K562 (cell line): ENCODE measurements around the gene ST6GALNAC3. TPM values are rescaled to one million over a fixed set of nuclear protein-coding genes. Genes with fewer than 3 reads are reported as not detected.

ENCODE experiments used
- ATAC-seq: fragments of 200-7000 bp; cut with Tn5 transposase; 3 replicates; pipeline ENCODE4 v1.9.1; 2020; ENCODE audit warnings: moderate library complexity
- BruUV-seq: library from RNA; stranded (reverse); fragments of 400-500 nt; replicated peaks from 2 replicates; lab custom pipeline; 2021; lab: Mats Ljungman, UMichigan
- CTCF ChIA-PET: fragments of 300-600 bp; formaldehyde crosslinking; extraction: SDS; loops from one replicate; lab custom pipeline; 2021; ENCODE audit warnings: low intra/inter-chr PET ratio; lab: Yijun Ruan, JAX
- POLR2A ChIA-PET: fragments of 300-600, 350-650 bp; sonication (Branson Sonifier 250); formaldehyde crosslinking; extraction: SDS; loops from one replicate; lab custom pipeline; 2021; ENCODE audit warnings: antibody characterized with exemption, inconsistent platforms; lab: Yijun Ruan, JAX
- DNase-seq, 4 experiments: peaks; one replicate each; pipeline versions ENCODE4 v3.0.0 to v3.0.0-alpha.2; 2011 to 2018; ENCODE audit warnings: low spot score in 3 of 4, mixed read lengths in 3 of 4; ENCODE audit errors: extremely low read depth in 1 of 4
- FAIRE-seq: peaks from 2 replicates; lab custom pipeline; 2011; peaks lifted over from hg19 to GRCh38; lab: Jason Lieb, UNC
- H2AFZ ChIP-seq: 2 replicates; pipeline ENCODE4 v1.6.0; 2011; ENCODE audit warnings: low read depth, low read length, control low read depth, inconsistent platforms
- H3K27ac ChIP-seq: fragments of 200-600 bp; 3 replicates; pipeline ENCODE4 v1.8.0; 2011; ENCODE audit warnings: low read depth, mild to moderate bottlenecking, control low read depth, inconsistent platforms, low read length, moderate library complexity, mixed read lengths; ENCODE audit errors: extremely low read depth
- H3K27me3 ChIP-seq, 2 experiments: fragments of 300-600 bp in 1 of 2; 2 replicates in 1 of 2; 3 replicates in 1 of 2; pipeline versions ENCODE4 v1.6.0 to v1.8.0; 2011; ENCODE audit warnings: inconsistent platforms in 2 of 2, low read length in 2 of 2, mild to moderate bottlenecking in 1 of 2, mixed read lengths in 1 of 2, moderate library complexity in 1 of 2; ENCODE audit not compliant: control insufficient read depth in 2 of 2, insufficient read depth in 2 of 2
- H3K36me3 ChIP-seq: fragments of 300-600 bp; 3 replicates; pipeline ENCODE4 v1.8.0; 2011; ENCODE audit warnings: mild to moderate bottlenecking, low read length, inconsistent platforms; ENCODE audit not compliant: control insufficient read depth, insufficient read depth
- H3K4me1 ChIP-seq, 2 experiments: fragments of 200-600 bp in 1 of 2; replicated peaks in 1 of 2; 2 replicates in 1 of 2; 3 replicates in 1 of 2; pipeline versions ENCODE4 v1.5.1 to v1.8.0; 2011; ENCODE audit warnings: inconsistent platforms in 2 of 2, low read length in 2 of 2, mild to moderate bottlenecking in 1 of 2, mixed read lengths in 1 of 2, moderate library complexity in 1 of 2; ENCODE audit not compliant: control insufficient read depth in 2 of 2, insufficient read depth in 2 of 2
- H3K4me2 ChIP-seq: 2 replicates; pipeline ENCODE4 v1.6.1; 2011; ENCODE audit warnings: low read length, control low read depth, inconsistent platforms, mixed read lengths; ENCODE audit not compliant: insufficient read depth
- H3K4me3 ChIP-seq: fragments of 200-600 bp; sonication (generic), shearing (Covaris generic); 2 replicates; pipeline ENCODE4 v1.5.1; 2016; ENCODE audit warnings: control low read depth, inconsistent platforms
- H3K79me2 ChIP-seq: fragments of 200-600 bp; 3 replicates; pipeline ENCODE4 v1.8.0; 2011; ENCODE audit warnings: low read length, inconsistent platforms; ENCODE audit not compliant: control insufficient read depth, insufficient read depth
- H3K9ac ChIP-seq, 2 experiments: 2 replicates each; pipeline versions ENCODE4 v1.6.0 to v1.6.1; 2011; ENCODE audit warnings: low read depth in 2 of 2, low read length in 2 of 2, control low read depth in 1 of 2, inconsistent platforms in 1 of 2, mild to moderate bottlenecking in 1 of 2, mixed read lengths in 1 of 2; ENCODE audit not compliant: insufficient read depth in 1 of 2
- H3K9me1 ChIP-seq: one replicate; pipeline ENCODE4 v1.6.0; 2011; ENCODE audit warnings: inconsistent platforms, mild to moderate bottlenecking, low read length, moderate library complexity; ENCODE audit not compliant: control insufficient read depth, insufficient read depth
- H3K9me3 ChIP-seq: replicated peaks from 2 replicates; pipeline ENCODE4 v1.5.1; 2011; ENCODE audit warnings: low read depth, low read length, inconsistent platforms; ENCODE audit not compliant: control insufficient read depth, insufficient read depth
- H4K20me1 ChIP-seq: replicated peaks from 2 replicates; pipeline ENCODE4 v1.6.1; 2011; ENCODE audit warnings: low read length, inconsistent platforms, mixed read lengths; ENCODE audit not compliant: control insufficient read depth, insufficient read depth
- ETV1 ChIP-seq: fragments of 450-650 bp; conservative IDR thresholded peaks from 2 replicates; pipeline ENCODE4 v1.6.1; 2016; ENCODE audit warnings: missing genetic modification characterization, control low read depth, low read depth, missing compliant biosample characterization
- GABPB2 ChIP-seq: fragments of 250-450 bp; sonication (Bioruptor Pico); conservative IDR thresholded peaks from 2 replicates; pipeline ENCODE4 v1.5.1; 2021; ENCODE audit warnings: mild to moderate bottlenecking
- MTF1 ChIP-seq: fragments of 250-450 bp; sonication (Bioruptor Pico); IDR thresholded peaks from 2 replicates; pipeline ENCODE4 v1.9.0; 2021; ENCODE audit warnings: moderate library complexity, mild to moderate bottlenecking, inconsistent platforms, borderline replicate concordance
- RAD21 ChIP-seq, 2 experiments: fragments of 250-450 bp in 1 of 2; fragments of 450-650 bp in 1 of 2; sonication (Bioruptor Pico) in 1 of 2; formaldehyde crosslinking in 1 of 2; IDR thresholded peaks in 1 of 2; conservative IDR thresholded peaks in 1 of 2; 2 replicates each; pipeline versions ENCODE4 v1.4.0 to v1.8.0; 2020 to 2022; ENCODE audit warnings: mild to moderate bottlenecking in 2 of 2, moderate library complexity in 1 of 2
- TAF1 ChIP-seq: IDR thresholded peaks from 2 replicates; pipeline ENCODE4 v1.6.1; 2011; ENCODE audit warnings: mild to moderate bottlenecking, low read length, moderate library complexity; ENCODE audit not compliant: insufficient read depth, control insufficient read depth, severe bottlenecking; ENCODE audit errors: extremely low read depth
- TARDBP ChIP-seq: fragments of 450-650 bp; IDR thresholded peaks from 2 replicates; pipeline ENCODE4 v1.6.1; 2016
- TOE1 ChIP-seq, 2 experiments: fragments of 450-650 bp in 1 of 2; sonication (generic) in 1 of 2; formaldehyde crosslinking in 1 of 2; IDR thresholded peaks; 2 replicates each; pipeline versions ENCODE4 v1.7.1 to v1.8.0; 2016 to 2022; ENCODE audit warnings: borderline replicate concordance in 2 of 2, mild to moderate bottlenecking in 2 of 2, antibody characterized with exemption in 1 of 2, inconsistent platforms in 1 of 2, low read depth in 1 of 2, missing genetic modification reagents in 1 of 2, moderate library complexity in 1 of 2
- ZBTB17 ChIP-seq: fragments of 450-650 bp; formaldehyde crosslinking; IDR thresholded peaks from 2 replicates; pipeline ENCODE4 v1.4.0; 2020; ENCODE audit warnings: mild to moderate bottlenecking
- ZFP30 ChIP-seq: fragments of 250-450 bp; sonication (Bioruptor Pico); IDR thresholded peaks from 2 replicates; pipeline ENCODE4 v1.8.0; 2022; ENCODE audit warnings: moderate library complexity, mild to moderate bottlenecking, inconsistent platforms, borderline replicate concordance
- ZNF316 ChIP-seq: fragments of 450-650 bp; IDR thresholded peaks from 2 replicates; pipeline ENCODE4 v1.6.1; 2016
- ZNF436 ChIP-seq: fragments of 250-450, 450-650 bp; sonication (Bioruptor Pico); formaldehyde crosslinking; IDR thresholded peaks from 2 replicates; pipeline ENCODE4 v1.7.0; 2020; ENCODE audit warnings: mild to moderate bottlenecking
- WGBS: fragments of 100-300 bp; shearing (Covaris generic); methylation state at CpG from one replicate; pipeline ENCODE4 v1.1.6; 2016; ENCODE audit warnings: low coverage, mixed read lengths; ENCODE audit not compliant: insufficient coverage; ENCODE audit errors: missing lambda C conversion rate; 5-methylcytosine and 5-hydroxymethylcytosine counted together
- in situ Hi-C: fragments of 300-500 bp; cut with MboI; formaldehyde crosslinking; loops from 4 replicates; pipeline ENCODE4 v1.15.0; 2018; ENCODE audit warnings: inconsistent platforms, mixed read lengths
- intact Hi-C: fragments of 100-400 bp; cut with micrococcal nuclease; formaldehyde crosslinking; loops from 2 replicates; pipeline ENCODE4 v1.14.2; 2022
- polyA plus RNA-seq, 8 experiments: library from polyadenylated mRNA; depleted of rRNA in 4 of 8; stranded (reverse) in 5 of 8; unstranded in 3 of 8; fragments of >200 nt; fragmentation: Nextera tagmentation in 2 of 8; fragmentation: Illumina TruSeq in 1 of 8; extraction: Ambion mirVana in 2 of 8; extraction: Trizol in 1 of 8; gene quantifications; 2 replicates each; pipeline versions ENCODE4 v1.2.1 to v1.2.3, GENCODE V29; 2011 to 2014; ENCODE audit warnings: inconsistent platforms in 1 of 8, missing spikeins in 1 of 8
- total RNA-seq, 7 experiments: library from RNA; depleted of rRNA in 6 of 7; stranded (reverse); fragments of >200 nt in 6 of 7; fragmentation: Illumina TruSeq in 2 of 7; extraction: Trizol in 2 of 7; gene quantifications; 2 replicates each; pipeline versions ENCODE4 v1.2.1 to v1.2.3, GENCODE V29; 2011 to 2021; ENCODE audit warnings: low replicate concordance in 1 of 7
- TF ChIP-seq, protein P1 (sequence below): fragments of 450-650 bp; IDR thresholded peaks from 2 replicates; pipeline ENCODE4 v1.6.1; 2014; ENCODE audit warnings: low read depth, mild to moderate bottlenecking, moderate library complexity, borderline replicate concordance
- TF ChIP-seq, protein P2 (sequence below): fragments of 450-650 bp; formaldehyde crosslinking; IDR thresholded peaks from 2 replicates; pipeline ENCODE4 v1.4.0; 2022; ENCODE audit warnings: missing genetic modification characterization
- TF ChIP-seq, protein P3 (sequence below): fragments of 450-650 bp; formaldehyde crosslinking; IDR thresholded peaks from 2 replicates; pipeline ENCODE4 v1.4.0; 2022; ENCODE audit warnings: mild to moderate bottlenecking, moderate library complexity
- TF ChIP-seq, protein P4 (sequence below): fragments of 250-450 bp; sonication (Bioruptor Pico); IDR thresholded peaks from 2 replicates; pipeline ENCODE4 v1.4.0; 2020; ENCODE audit warnings: mild to moderate bottlenecking, moderate library complexity

The ST6GALNAC3 gene
- total and polyA plus RNA-seq, 9 of the 15 experiments (the other 6 are each of a cell fraction or from before 2014, with no cell fraction given): 0.04 to 0.29 (median 0.18) TPM; not detected in 6

DNA sequence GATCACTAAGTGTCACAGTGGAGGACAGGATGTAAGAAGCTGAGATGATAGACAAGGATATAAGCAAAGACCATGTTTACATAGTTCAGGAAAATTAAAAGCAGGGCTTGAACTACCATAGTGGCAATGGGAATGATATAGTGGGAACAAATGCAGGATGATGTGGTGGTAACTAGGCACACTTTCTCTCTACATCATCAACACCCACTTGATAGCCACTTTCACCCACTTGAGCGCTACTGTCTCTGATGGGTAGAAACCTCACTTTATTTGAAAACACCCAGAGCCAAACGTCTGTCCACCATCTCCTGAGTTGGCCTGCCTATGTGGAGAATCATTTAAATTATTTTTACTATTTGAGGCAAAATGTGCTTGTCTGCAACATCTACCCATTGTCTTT is 487.7 kb downstream of the ST6GALNAC3 start:
- intact Hi-C loops: no loop called here
- ChIA-PET CTCF (no interaction called here), POLR2A (no interaction called here)
- Histone ChIP-seq H3K27me3 (no peaks in the 10 kb centered on the region), H2AFZ (no peak overlapping the region), H3K9me1 (no peaks in the 10 kb centered on the region), H4K20me1 (no peaks in the 10 kb centered on the region), H3K79me2 (no peaks in the 10 kb centered on the region), H3K9ac (no peak overlapping the region), H3K4me1 (no peaks in the 10 kb centered on the region), H3K27ac (no peak overlapping the region), H3K36me3 (no peaks in the 10 kb centered on the region), H3K9me3 (no peaks in the 10 kb centered on the region; the same call in 1 of the 2 replicates), H3K4me3 (no peak overlapping the region), H3K4me2 (no peak overlapping the region)
- BruUV-seq: no TSS peak
- no peak for ATAC-seq
- FAIRE-seq: no peak
- no peak for DNase-seq
- 3% methylated on average over 2 of the region's 2 CpGs for WGBS
- in situ Hi-C loops: no loop called here
- no peak for TF ChIP-seq TAF1
- TF ChIP-seq MTF1 (CRISPR knock-in tag): no peak
- TF ChIP-seq ZFP30 (CRISPR knock-in tag): no peak
- no peak for TF ChIP-seq TARDBP
- TF ChIP-seq, protein P1, sequence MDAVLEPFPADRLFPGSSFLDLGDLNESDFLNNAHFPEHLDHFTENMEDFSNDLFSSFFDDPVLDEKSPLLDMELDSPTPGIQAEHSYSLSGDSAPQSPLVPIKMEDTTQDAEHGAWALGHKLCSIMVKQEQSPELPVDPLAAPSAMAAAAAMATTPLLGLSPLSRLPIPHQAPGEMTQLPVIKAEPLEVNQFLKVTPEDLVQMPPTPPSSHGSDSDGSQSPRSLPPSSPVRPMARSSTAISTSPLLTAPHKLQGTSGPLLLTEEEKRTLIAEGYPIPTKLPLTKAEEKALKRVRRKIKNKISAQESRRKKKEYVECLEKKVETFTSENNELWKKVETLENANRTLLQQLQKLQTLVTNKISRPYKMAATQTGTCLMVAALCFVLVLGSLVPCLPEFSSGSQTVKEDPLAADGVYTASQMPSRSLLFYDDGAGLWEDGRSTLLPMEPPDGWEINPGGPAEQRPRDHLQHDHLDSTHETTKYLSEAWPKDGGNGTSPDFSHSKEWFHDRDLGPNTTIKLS: no peak
- TF ChIP-seq, protein P2, sequence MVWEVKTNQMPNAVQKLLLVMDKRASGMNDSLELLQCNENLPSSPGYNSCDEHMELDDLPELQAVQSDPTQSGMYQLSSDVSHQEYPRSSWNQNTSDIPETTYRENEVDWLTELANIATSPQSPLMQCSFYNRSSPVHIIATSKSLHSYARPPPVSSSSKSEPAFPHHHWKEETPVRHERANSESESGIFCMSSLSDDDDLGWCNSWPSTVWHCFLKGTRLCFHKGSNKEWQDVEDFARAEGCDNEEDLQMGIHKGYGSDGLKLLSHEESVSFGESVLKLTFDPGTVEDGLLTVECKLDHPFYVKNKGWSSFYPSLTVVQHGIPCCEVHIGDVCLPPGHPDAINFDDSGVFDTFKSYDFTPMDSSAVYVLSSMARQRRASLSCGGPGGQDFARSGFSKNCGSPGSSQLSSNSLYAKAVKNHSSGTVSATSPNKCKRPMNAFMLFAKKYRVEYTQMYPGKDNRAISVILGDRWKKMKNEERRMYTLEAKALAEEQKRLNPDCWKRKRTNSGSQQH (CRISPR knock-in tag): no peak
- TF ChIP-seq ZNF436: no peak
- TF ChIP-seq, protein P3, sequence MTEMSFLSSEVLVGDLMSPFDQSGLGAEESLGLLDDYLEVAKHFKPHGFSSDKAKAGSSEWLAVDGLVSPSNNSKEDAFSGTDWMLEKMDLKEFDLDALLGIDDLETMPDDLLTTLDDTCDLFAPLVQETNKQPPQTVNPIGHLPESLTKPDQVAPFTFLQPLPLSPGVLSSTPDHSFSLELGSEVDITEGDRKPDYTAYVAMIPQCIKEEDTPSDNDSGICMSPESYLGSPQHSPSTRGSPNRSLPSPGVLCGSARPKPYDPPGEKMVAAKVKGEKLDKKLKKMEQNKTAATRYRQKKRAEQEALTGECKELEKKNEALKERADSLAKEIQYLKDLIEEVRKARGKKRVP: no peak
- no peak for TF ChIP-seq ETV1 (tag)
- TF ChIP-seq GABPB2 (CRISPR knock-in tag): no peak
- TF ChIP-seq RAD21 (CRISPR knock-in tag; conservative IDR thresholded peaks at IDR 0.05 in 1 of 2, IDR thresholded peaks at IDR 0.05 in 1 of 2): no peak
- no peak for TF ChIP-seq TOE1 (IDR thresholded peaks at IDR 0.05; ENCODE audit: borderline replicate concordance)
- no peak for TF ChIP-seq TOE1 (CRISPR knock-in tag; IDR thresholded peaks at IDR 0.05; ENCODE audit: borderline replicate concordance, low read depth)
- TF ChIP-seq ZNF316: no peak
- TF ChIP-seq, protein P4, sequence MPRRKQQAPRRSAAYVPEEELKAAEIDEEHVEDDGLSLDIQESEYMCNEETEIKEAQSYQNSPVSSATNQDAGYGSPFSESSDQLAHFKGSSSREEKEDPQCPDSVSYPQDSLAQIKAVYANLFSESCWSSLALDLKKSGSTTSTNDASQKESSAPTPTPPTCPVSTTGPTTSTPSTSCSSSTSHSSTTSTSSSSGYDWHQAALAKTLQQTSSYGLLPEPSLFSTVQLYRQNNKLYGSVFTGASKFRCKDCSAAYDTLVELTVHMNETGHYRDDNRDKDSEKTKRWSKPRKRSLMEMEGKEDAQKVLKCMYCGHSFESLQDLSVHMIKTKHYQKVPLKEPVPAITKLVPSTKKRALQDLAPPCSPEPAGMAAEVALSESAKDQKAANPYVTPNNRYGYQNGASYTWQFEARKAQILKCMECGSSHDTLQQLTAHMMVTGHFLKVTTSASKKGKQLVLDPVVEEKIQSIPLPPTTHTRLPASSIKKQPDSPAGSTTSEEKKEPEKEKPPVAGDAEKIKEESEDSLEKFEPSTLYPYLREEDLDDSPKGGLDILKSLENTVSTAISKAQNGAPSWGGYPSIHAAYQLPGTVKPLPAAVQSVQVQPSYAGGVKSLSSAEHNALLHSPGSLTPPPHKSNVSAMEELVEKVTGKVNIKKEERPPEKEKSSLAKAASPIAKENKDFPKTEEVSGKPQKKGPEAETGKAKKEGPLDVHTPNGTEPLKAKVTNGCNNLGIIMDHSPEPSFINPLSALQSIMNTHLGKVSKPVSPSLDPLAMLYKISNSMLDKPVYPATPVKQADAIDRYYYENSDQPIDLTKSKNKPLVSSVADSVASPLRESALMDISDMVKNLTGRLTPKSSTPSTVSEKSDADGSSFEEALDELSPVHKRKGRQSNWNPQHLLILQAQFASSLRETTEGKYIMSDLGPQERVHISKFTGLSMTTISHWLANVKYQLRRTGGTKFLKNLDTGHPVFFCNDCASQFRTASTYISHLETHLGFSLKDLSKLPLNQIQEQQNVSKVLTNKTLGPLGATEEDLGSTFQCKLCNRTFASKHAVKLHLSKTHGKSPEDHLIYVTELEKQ: no peak
- no peak for TF ChIP-seq ZBTB17 (CRISPR knock-in tag)
